T-helper 22 cell (primary cell): Measurements from ENCODE around the gene SSRP1.

Source experiments
- DNase-seq: peaks from one replicate; pipeline ENCODE4 v3.0.0-alpha.2; 2020; ENCODE audit warnings: low read depth

The SSRP1 gene

GRCh38 chr11:57359896-57360690, 24.4 kb upstream of the SSRP1 start:
- no peak for DNase-seq

- DNase-seq, result no peak
These were observed 23.7 kb upstream of the SSRP1 start for GRCh38 chr11:57359396-57359795.

- DNase-seq, result no peak
These were observed 23.3 kb upstream of the SSRP1 start for GRCh38 chr11:57358991-57359390.

GRCh38 chr11:57358543-57358961, 22.9 kb upstream of the SSRP1 start:
- no peak for DNase-seq

- DNase-seq, result no peak
These were observed 22.2 kb upstream of the SSRP1 start for GRCh38 chr11:57357856-57358255.

GRCh38 chr11:57357310-57357709, 21.6 kb upstream of the SSRP1 start:
- no peak for DNase-seq

GRCh38 chr11:57356268-57356667, 20.6 kb upstream of the SSRP1 start:
- DNase-seq, result no peak

- no peak for DNase-seq
These were observed 19.0 kb upstream of the SSRP1 start for GRCh38 chr11:57354699-57355098.

- no peak for DNase-seq
These were observed 18.2 kb upstream of the SSRP1 start for GRCh38 chr11:57353852-57354251.

GRCh38 chr11:57353446-57353845, 17.8 kb upstream of the SSRP1 start:
- DNase-seq, result no peak

- DNase-seq, result no peak
These were observed 17.3 kb upstream of the SSRP1 start for GRCh38 chr11:57353036-57353435.

- peak; percentile 22 for DNase-seq
These were observed 14.0 kb upstream of the SSRP1 start for GRCh38 chr11:57349491-57350274.

GRCh38 chr11:57348636-57349313, 13.1 kb upstream of the SSRP1 start:
- no peak for DNase-seq

GRCh38 chr11:57348052-57348451, 12.4 kb upstream of the SSRP1 start:
- DNase-seq, result no peak

- no peak for DNase-seq
These were observed 11.6 kb upstream of the SSRP1 start for GRCh38 chr11:57347336-57347735.

GRCh38 chr11:57345555-57346211, 10.0 kb upstream of the SSRP1 start:
- DNase-seq, result peak; percentile 29

GRCh38 chr11:57344826-57345225, 9.1 kb upstream of the SSRP1 start:
- DNase-seq, result no peak

- no peak for DNase-seq
These were observed 8.1 kb upstream of the SSRP1 start for GRCh38 chr11:57343825-57344224.

GRCh38 chr11:57342702-57343101, 7.0 kb upstream of the SSRP1 start:
- DNase-seq, result no peak

- DNase-seq, result no peak
These were observed 5.6 kb upstream of the SSRP1 start for GRCh38 chr11:57341250-57341808.

GRCh38 chr11:57340039-57340615, 4.4 kb upstream of the SSRP1 start:
- DNase-seq, result no peak

GRCh38 chr11:57339328-57339727, 3.6 kb upstream of the SSRP1 start:
- DNase-seq, result no peak
